Liver (tissue), 9 donors: ENCODE results near the gene TMBIM1. TPM values are rescaled to one million over a fixed set of nuclear protein-coding genes. Genes with fewer than 3 reads are reported as not detected.

Experiments
- DNase-seq: peaks from one replicate; pipeline ENCODE4 v3.0.0-alpha.2; 2017; ENCODE audit warnings: low spot score
- H3K27ac ChIP-seq, 2 donors: one replicate each; pipeline ENCODE4 v1.7.0; 2013; ENCODE audit warnings: inconsistent platforms in 2 of 2, low read length in 2 of 2, control low read depth in 1 of 2, low read depth in 1 of 2, mild to moderate bottlenecking in 1 of 2
- H3K27me3 ChIP-seq, 4 donors: one replicate each; pipeline versions ENCODE4 v1.6.1 to v1.7.0; 2013; ENCODE audit warnings: low read length in 3 of 4, inconsistent platforms in 1 of 4, mild to moderate bottlenecking in 1 of 4, moderate library complexity in 1 of 4; ENCODE audit not compliant: control insufficient read depth in 4 of 4, insufficient read depth in 4 of 4
- H3K36me3 ChIP-seq, 4 donors: one replicate each; pipeline versions ENCODE4 v1.6.1 to v1.7.0; 2013; ENCODE audit warnings: low read length in 3 of 4, mild to moderate bottlenecking in 3 of 4, low read depth in 1 of 4, moderate library complexity in 1 of 4; ENCODE audit not compliant: control insufficient read depth in 4 of 4, insufficient read depth in 3 of 4
- H3K4me1 ChIP-seq, 4 donors: one replicate each; pipeline versions ENCODE4 v1.6.1 to v1.7.0; 2013; ENCODE audit warnings: low read length in 3 of 4, mild to moderate bottlenecking in 3 of 4, moderate library complexity in 1 of 4; ENCODE audit not compliant: control insufficient read depth in 4 of 4, insufficient read depth in 4 of 4
- H3K4me3 ChIP-seq, 3 donors: one replicate each; pipeline versions ENCODE4 v1.6.1 to v1.7.0; 2013; ENCODE audit warnings: low read length in 3 of 3, control low read depth in 1 of 3, low read depth in 1 of 3, mild to moderate bottlenecking in 1 of 3
- H3K9ac ChIP-seq, 2 donors: one replicate each; pipeline ENCODE4 v1.7.0; 2013; ENCODE audit warnings: low read length in 2 of 2, mild to moderate bottlenecking in 2 of 2, moderate library complexity in 2 of 2, control low read depth in 1 of 2, low read depth in 1 of 2
- H3K9me3 ChIP-seq, 4 donors: one replicate each; pipeline versions ENCODE4 v1.6.1 to v1.7.0; 2013; ENCODE audit warnings: low read length in 3 of 4; ENCODE audit not compliant: control insufficient read depth in 4 of 4
- EGR1 ChIP-seq, 2 donors: IDR thresholded peaks; 2 replicates each; pipeline ENCODE4 v1.6.1; 2016 to 2018; ENCODE audit warnings: antibody characterized with exemption in 2 of 2, low read depth in 2 of 2
- FOXA1 ChIP-seq: IDR thresholded peaks from 2 replicates; pipeline ENCODE4 v1.6.1; 2016; ENCODE audit warnings: antibody characterized with exemption
- FOXA2 ChIP-seq: IDR thresholded peaks from 2 replicates; pipeline ENCODE4 v1.6.1; 2016; ENCODE audit warnings: antibody characterized with exemption
- GABPA ChIP-seq, 2 donors: IDR thresholded peaks in 1 of 2; conservative IDR thresholded peaks in 1 of 2; 2 replicates each; pipeline ENCODE4 v1.6.1; 2016; ENCODE audit warnings: antibody characterized with exemption in 2 of 2, mild to moderate bottlenecking in 1 of 2, moderate library complexity in 1 of 2
- HNF4A ChIP-seq, 2 donors: conservative IDR thresholded peaks; 2 replicates each; pipeline ENCODE4 v1.6.1; 2016; ENCODE audit warnings: antibody characterized with exemption in 2 of 2, mild to moderate bottlenecking in 2 of 2
- HNF4G ChIP-seq: IDR thresholded peaks from 2 replicates; pipeline ENCODE4 v1.6.1; 2016; ENCODE audit warnings: antibody characterized with exemption
- JUND ChIP-seq, 2 donors: IDR thresholded peaks; 2 replicates each; pipeline ENCODE4 v1.6.1; 2016; ENCODE audit warnings: antibody characterized with exemption in 2 of 2
- RAD21 ChIP-seq, 2 donors: IDR thresholded peaks; 2 replicates each; pipeline ENCODE4 v1.6.1; 2016; ENCODE audit warnings: antibody characterized with exemption in 2 of 2, mild to moderate bottlenecking in 2 of 2
- RXRA ChIP-seq, 2 donors: IDR thresholded peaks; 2 replicates each; pipeline ENCODE4 v1.6.1; 2017 to 2018; ENCODE audit warnings: antibody characterized with exemption in 2 of 2, mild to moderate bottlenecking in 1 of 2
- SP1 ChIP-seq: IDR thresholded peaks from 2 replicates; pipeline ENCODE4 v1.6.1; 2018; ENCODE audit warnings: antibody characterized with exemption, mild to moderate bottlenecking
- TAF1 ChIP-seq: conservative IDR thresholded peaks from 2 replicates; pipeline ENCODE4 v1.6.1; 2016; ENCODE audit warnings: antibody characterized with exemption, mild to moderate bottlenecking
- YY1 ChIP-seq: IDR thresholded peaks from 2 replicates; pipeline ENCODE4 v1.6.1; 2016; ENCODE audit warnings: antibody characterized with exemption, mild to moderate bottlenecking
- WGBS: extraction: QIAGEN DNeasy Blood & Tissue Kit; methylation state at CpG from one replicate; pipeline ENCODE4 v1.1.7; 2013; 5-methylcytosine and 5-hydroxymethylcytosine counted together
- polyA plus RNA-seq, 2 donors: library from polyadenylated mRNA; stranded (reverse) in 1 of 2; unstranded in 1 of 2; fragments of 200-250 nt in 1 of 2; fragments of >200 nt in 1 of 2; fragmentation: Nextera tagmentation in 1 of 2; extraction: Ambion mirVana in 1 of 2; gene quantifications; one replicate each; pipeline versions ENCODE4 v1.2.1 to v1.2.3, GENCODE V29; 2013 to 2015
- total RNA-seq, 2 donors: library from RNA; depleted of rRNA; stranded (reverse); fragments of >200 nt; gene quantifications; one replicate each; pipeline ENCODE4 v1.2.3, GENCODE V29; 2014
- TF ChIP-seq, protein P1 (sequence below): IDR thresholded peaks from 2 replicates; pipeline ENCODE4 v1.6.1; 2016; ENCODE audit warnings: antibody characterized with exemption
- TF ChIP-seq, protein P2 (sequence below): IDR thresholded peaks from 2 replicates; pipeline ENCODE4 v1.6.1; 2016; ENCODE audit warnings: antibody characterized with exemption
- TF ChIP-seq, protein P3 (sequence below): IDR thresholded peaks from 2 replicates; pipeline ENCODE4 v1.6.1; 2016; ENCODE audit warnings: antibody characterized with exemption, mild to moderate bottlenecking
- TF ChIP-seq, protein P4 (sequence below): IDR thresholded peaks from 2 replicates; pipeline ENCODE4 v1.6.1; 2016; ENCODE audit warnings: antibody characterized with exemption
- donor health status: healthy.
- donor health status: healthy.
- donor health status: healthy.
- donor health status: healthy.
- donor health status: healthy.

TMBIM1 gene
- total and polyA plus RNA-seq, 4 donors = 61.8 to 133 (median 114) TPM

DNA sequence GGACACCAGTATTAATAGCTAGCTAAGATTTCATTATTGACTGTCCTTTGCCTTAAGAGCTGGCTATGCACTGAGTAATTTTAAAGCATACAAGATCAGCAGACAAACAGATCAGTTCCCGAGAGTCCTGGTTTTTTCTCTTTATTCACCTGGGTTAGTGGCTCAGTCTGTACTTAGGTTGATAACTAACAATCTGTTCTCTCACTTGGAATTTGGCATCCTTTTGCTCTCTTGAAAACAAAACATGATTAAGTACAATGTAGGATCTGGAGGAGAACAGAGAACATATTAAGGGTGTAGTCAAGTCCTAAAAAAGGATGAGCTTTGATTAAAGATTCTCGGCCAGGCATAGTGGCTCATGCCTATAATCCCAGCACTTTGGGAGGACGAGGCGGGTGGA lies 58.8 kb downstream of the TMBIM1 start:
- Histone ChIP-seq H3K9ac (no peak overlapping the region), H3K27me3 (no peaks in the 10 kb centered on the region), H3K4me3 (no peak overlapping the region), H3K27ac (no peak overlapping the region), H3K4me1 (peaks cover 0 to 5% (median 1%) of the 10 kb centered on the region in 4 donors), H3K9me3 (no peaks in the 10 kb centered on the region), H3K36me3 (peaks cover 9 to 42% (median 35%) of the 10 kb centered on the region in 4 donors)
- TF ChIP-seq FOXA1 (no peak), FOXA2 (no peak), HNF4G (no peak)
- TF ChIP-seq, protein P1, sequence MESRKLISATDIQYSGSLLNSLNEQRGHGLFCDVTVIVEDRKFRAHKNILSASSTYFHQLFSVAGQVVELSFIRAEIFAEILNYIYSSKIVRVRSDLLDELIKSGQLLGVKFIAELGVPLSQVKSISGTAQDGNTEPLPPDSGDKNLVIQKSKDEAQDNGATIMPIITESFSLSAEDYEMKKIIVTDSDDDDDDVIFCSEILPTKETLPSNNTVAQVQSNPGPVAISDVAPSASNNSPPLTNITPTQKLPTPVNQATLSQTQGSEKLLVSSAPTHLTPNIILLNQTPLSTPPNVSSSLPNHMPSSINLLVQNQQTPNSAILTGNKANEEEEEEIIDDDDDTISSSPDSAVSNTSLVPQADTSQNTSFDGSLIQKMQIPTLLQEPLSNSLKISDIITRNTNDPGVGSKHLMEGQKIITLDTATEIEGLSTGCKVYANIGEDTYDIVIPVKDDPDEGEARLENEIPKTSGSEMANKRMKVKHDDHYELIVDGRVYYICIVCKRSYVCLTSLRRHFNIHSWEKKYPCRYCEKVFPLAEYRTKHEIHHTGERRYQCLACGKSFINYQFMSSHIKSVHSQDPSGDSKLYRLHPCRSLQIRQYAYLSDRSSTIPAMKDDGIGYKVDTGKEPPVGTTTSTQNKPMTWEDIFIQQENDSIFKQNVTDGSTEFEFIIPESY = no peak
- no peak for DNase-seq
- 95% methylated on average over 4 of the region's 4 CpGs for WGBS

DNA sequence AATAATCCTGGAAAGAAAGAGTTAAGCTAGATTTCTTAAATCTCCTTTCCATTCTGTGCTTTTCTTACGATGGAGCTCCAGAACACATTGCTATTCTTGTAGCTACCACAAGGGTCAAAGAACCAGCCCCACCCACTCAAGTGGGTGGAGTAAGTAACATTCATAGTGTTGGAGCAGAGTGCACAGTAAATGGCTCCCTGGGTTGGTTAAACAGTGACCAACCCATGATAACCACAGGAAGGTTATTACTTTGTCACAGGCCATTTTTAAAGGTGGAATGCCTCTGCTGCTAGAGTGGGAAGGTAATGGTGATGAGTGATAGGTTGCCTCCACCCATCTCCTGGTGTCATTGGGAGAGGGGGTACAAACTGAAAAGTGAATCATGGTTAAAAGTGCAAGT lies 61.4 kb downstream of the TMBIM1 start:
- Histone ChIP-seq H3K4me1 (peaks cover 0 to 5% (median 1%) of the 10 kb centered on the region in 4 donors), H3K27ac (no peak overlapping the region), H3K4me3 (no peak overlapping the region), H3K9ac (no peak overlapping the region), H3K36me3 (peaks cover 9 to 39% (median 28%) of the 10 kb centered on the region in 4 donors), H3K9me3 (no peaks in the 10 kb centered on the region), H3K27me3 (no peaks in the 10 kb centered on the region)
- no peak for DNase-seq
- TF ChIP-seq JUND (IDR thresholded peaks at IDR 0.05) = no peak
- TF ChIP-seq, protein P2, sequence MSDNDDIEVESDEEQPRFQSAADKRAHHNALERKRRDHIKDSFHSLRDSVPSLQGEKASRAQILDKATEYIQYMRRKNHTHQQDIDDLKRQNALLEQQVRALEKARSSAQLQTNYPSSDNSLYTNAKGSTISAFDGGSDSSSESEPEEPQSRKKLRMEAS = no peak
- TF ChIP-seq, protein P3, sequence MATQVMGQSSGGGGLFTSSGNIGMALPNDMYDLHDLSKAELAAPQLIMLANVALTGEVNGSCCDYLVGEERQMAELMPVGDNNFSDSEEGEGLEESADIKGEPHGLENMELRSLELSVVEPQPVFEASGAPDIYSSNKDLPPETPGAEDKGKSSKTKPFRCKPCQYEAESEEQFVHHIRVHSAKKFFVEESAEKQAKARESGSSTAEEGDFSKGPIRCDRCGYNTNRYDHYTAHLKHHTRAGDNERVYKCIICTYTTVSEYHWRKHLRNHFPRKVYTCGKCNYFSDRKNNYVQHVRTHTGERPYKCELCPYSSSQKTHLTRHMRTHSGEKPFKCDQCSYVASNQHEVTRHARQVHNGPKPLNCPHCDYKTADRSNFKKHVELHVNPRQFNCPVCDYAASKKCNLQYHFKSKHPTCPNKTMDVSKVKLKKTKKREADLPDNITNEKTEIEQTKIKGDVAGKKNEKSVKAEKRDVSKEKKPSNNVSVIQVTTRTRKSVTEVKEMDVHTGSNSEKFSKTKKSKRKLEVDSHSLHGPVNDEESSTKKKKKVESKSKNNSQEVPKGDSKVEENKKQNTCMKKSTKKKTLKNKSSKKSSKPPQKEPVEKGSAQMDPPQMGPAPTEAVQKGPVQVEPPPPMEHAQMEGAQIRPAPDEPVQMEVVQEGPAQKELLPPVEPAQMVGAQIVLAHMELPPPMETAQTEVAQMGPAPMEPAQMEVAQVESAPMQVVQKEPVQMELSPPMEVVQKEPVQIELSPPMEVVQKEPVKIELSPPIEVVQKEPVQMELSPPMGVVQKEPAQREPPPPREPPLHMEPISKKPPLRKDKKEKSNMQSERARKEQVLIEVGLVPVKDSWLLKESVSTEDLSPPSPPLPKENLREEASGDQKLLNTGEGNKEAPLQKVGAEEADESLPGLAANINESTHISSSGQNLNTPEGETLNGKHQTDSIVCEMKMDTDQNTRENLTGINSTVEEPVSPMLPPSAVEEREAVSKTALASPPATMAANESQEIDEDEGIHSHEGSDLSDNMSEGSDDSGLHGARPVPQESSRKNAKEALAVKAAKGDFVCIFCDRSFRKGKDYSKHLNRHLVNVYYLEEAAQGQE = no peak
- TF ChIP-seq, protein P4, sequence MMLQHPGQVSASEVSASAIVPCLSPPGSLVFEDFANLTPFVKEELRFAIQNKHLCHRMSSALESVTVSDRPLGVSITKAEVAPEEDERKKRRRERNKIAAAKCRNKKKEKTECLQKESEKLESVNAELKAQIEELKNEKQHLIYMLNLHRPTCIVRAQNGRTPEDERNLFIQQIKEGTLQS = no peak
- TF ChIP-seq RXRA (IDR thresholded peaks at IDR 0.05) = no peak
- no peak for TF ChIP-seq YY1
- no peak for TF ChIP-seq GABPA (IDR thresholded peaks at IDR 0.05 in 1 of 2, conservative IDR thresholded peaks at IDR 0.05 in 1 of 2)
- TF ChIP-seq FOXA2 = no peak
- TF ChIP-seq EGR1 (IDR thresholded peaks at IDR 0.05; ENCODE audit: low read depth in 2 of 2) = no peak
- TF ChIP-seq, protein P1 = no peak
- TF ChIP-seq TAF1 = no peak
- TF ChIP-seq FOXA1 = no peak
- TF ChIP-seq HNF4G = no peak
- TF ChIP-seq RAD21 (IDR thresholded peaks at IDR 0.05) = no peak
- no peak for TF ChIP-seq SP1
- no peak for TF ChIP-seq HNF4A (conservative IDR thresholded peaks at IDR 0.05)
- WGBS = 47% methylated on average over 1 of the region's 1 CpG
